Endothelial cell of umbilical vein (primary cell): Measurements from ENCODE around the gene JMJD7. TPM values are rescaled to one million over a fixed set of nuclear protein-coding genes. Genes with fewer than 3 reads are reported as not detected.

Experiments
- BruUV-seq: library from RNA; stranded (reverse); fragments of 400-500 nt; replicated peaks from 2 replicates; lab custom pipeline; 2021; lab: Mats Ljungman, UMichigan
- CTCF ChIA-PET: fragments of 300-600, 350-600 bp; sonication (Branson Sonifier 250); formaldehyde crosslinking; loops from one replicate; lab custom pipeline; 2021; ENCODE audit warnings: antibody characterized with exemption, inconsistent platforms; lab: Charles Lee
- POLR2A ChIA-PET: fragments of 300-600, 350-600 bp; sonication (Branson Sonifier 250); formaldehyde crosslinking; loops from one replicate; lab custom pipeline; 2021; ENCODE audit warnings: antibody characterized with exemption, inconsistent platforms; lab: Charles Lee
- DNase-seq: peaks from one replicate; pipeline ENCODE4 v3.0.0-alpha.2; 2011; ENCODE audit warnings: low read depth, low spot score
- FAIRE-seq: peaks from 2 replicates; lab custom pipeline; 2011; peaks lifted over from hg19 to GRCh38; lab: Jason Lieb, UNC
- H2AFZ ChIP-seq: 2 replicates; pipeline ENCODE4 v1.6.0; 2012; ENCODE audit warnings: low read depth, low read length, control low read depth, inconsistent platforms
- H3K27ac ChIP-seq: 2 replicates; pipeline ENCODE4 v1.5.1; 2011; ENCODE audit warnings: low read depth, mild to moderate bottlenecking, control low read depth, low read length, moderate library complexity; ENCODE audit not compliant: insufficient read depth
- H3K27me3 ChIP-seq, 2 experiments: 2 replicates each; pipeline versions ENCODE4 v1.6.0 to v1.6.1; 2011; ENCODE audit warnings: low read length in 2 of 2, mixed read lengths in 1 of 2; ENCODE audit not compliant: control insufficient read depth in 2 of 2, insufficient read depth in 2 of 2
- H3K36me3 ChIP-seq, 2 experiments: 2 replicates in 1 of 2; 3 replicates in 1 of 2; pipeline ENCODE4 v1.5.1; 2011; ENCODE audit warnings: low read length in 2 of 2, mild to moderate bottlenecking in 1 of 2, moderate library complexity in 1 of 2; ENCODE audit not compliant: control insufficient read depth in 2 of 2, insufficient read depth in 2 of 2; ENCODE audit errors: extremely low read depth in 1 of 2
- H3K4me1 ChIP-seq: 3 replicates; pipeline ENCODE4 v1.5.1; 2011; ENCODE audit warnings: mild to moderate bottlenecking, low read length; ENCODE audit not compliant: control insufficient read depth, insufficient read depth; ENCODE audit errors: extremely low read depth
- H3K4me2 ChIP-seq: 2 replicates; pipeline ENCODE4 v1.6.1; 2011; ENCODE audit warnings: low read length, control low read depth, mixed read lengths; ENCODE audit not compliant: insufficient read depth
- H3K4me3 ChIP-seq, 3 experiments: fragments of 200-600 bp in 1 of 3; sonication (generic), shearing (Covaris generic) in 1 of 3; replicated peaks in 1 of 3; 2 replicates each; pipeline ENCODE4 v1.5.1; 2011 to 2016; ENCODE audit warnings: control low read depth in 3 of 3, low read length in 3 of 3, mild to moderate bottlenecking in 2 of 3, inconsistent platforms in 1 of 3, low read depth in 1 of 3, moderate library complexity in 1 of 3; ENCODE audit not compliant: insufficient read depth in 1 of 3
- H3K79me2 ChIP-seq: 2 replicates; pipeline ENCODE4 v1.6.0; 2012; ENCODE audit warnings: low read length, inconsistent platforms; ENCODE audit not compliant: control insufficient read depth, insufficient read depth
- H3K9ac ChIP-seq: replicated peaks from 2 replicates; pipeline ENCODE3; 2011; ENCODE audit warnings: low read length, control low read depth; ENCODE audit not compliant: insufficient read depth; ENCODE audit errors: extremely low read depth
- H3K9me1 ChIP-seq: replicated peaks from 3 replicates; pipeline ENCODE4 v1.6.0; 2011; ENCODE audit warnings: mild to moderate bottlenecking, low read length; ENCODE audit not compliant: control insufficient read depth, insufficient read depth; ENCODE audit errors: extremely low read depth
- H3K9me3 ChIP-seq: replicated peaks from 2 replicates; pipeline ENCODE4 v1.5.1; 2012; ENCODE audit warnings: low read length, inconsistent platforms; ENCODE audit not compliant: control insufficient read depth, insufficient read depth
- H4K20me1 ChIP-seq: replicated peaks from 2 replicates; pipeline ENCODE3; 2011; ENCODE audit warnings: mild to moderate bottlenecking, low read length; ENCODE audit not compliant: control insufficient read depth, insufficient read depth; ENCODE audit errors: extremely low read depth
- EZH2 ChIP-seq: IDR thresholded peaks from 2 replicates; pipeline ENCODE4 v1.6.1; 2012; ENCODE audit warnings: borderline replicate concordance, low read depth, mild to moderate bottlenecking, moderate library complexity, low read length, inconsistent platforms; ENCODE audit not compliant: severe bottlenecking
- FOS ChIP-seq: IDR thresholded peaks from 2 replicates; pipeline ENCODE4 v1.6.1; 2011; ENCODE audit warnings: mild to moderate bottlenecking, low read length, moderate library complexity, borderline replicate concordance; ENCODE audit not compliant: insufficient read depth
- GATA2 ChIP-seq: IDR thresholded peaks from 2 replicates; pipeline ENCODE4 v1.7.0; 2011; ENCODE audit warnings: low read depth, mild to moderate bottlenecking, moderate library complexity, mixed read lengths, low read length; ENCODE audit not compliant: insufficient read length, insufficient read depth
- dilution Hi-C: fragments of 300-500 bp; cut with MboI; formaldehyde crosslinking; loops from one replicate; pipeline ENCODE4 v1.15.0; 2019; ENCODE audit warnings: low sequenced_read_pairs; ENCODE audit not compliant: extremely low pct_ligation_motif_present
- intact Hi-C: fragments of 100-400 bp; cut with micrococcal nuclease; formaldehyde crosslinking; loops from one replicate; pipeline ENCODE4 v1.10.0; 2022
- polyA plus RNA-seq, 4 experiments: library from polyadenylated mRNA; depleted of rRNA in 3 of 4; stranded (reverse) in 3 of 4; unstranded in 1 of 4; fragments of >200 nt; gene quantifications; 2 replicates each; pipeline versions ENCODE4 v1.2.1 to v1.2.3, GENCODE V29; 2011 to 2012; ENCODE audit warnings: missing spikeins in 1 of 4
- total RNA-seq: library from RNA; stranded (reverse); gene quantifications from 2 replicates; pipeline ENCODE4 v1.2.3, GENCODE V29; 2021
- TF ChIP-seq, protein P1 (sequence below): IDR thresholded peaks from 2 replicates; pipeline ENCODE4 v1.6.1; 2011; ENCODE audit not compliant: insufficient read depth, insufficient read length
- TF ChIP-seq, protein P2 (sequence below), 2 donors: IDR thresholded peaks; 1 replicate in 1 of 2; 2 replicates in 1 of 2; pipeline ENCODE4 v1.5.1; 2011; ENCODE audit warnings: low read length in 2 of 2, mild to moderate bottlenecking in 2 of 2, moderate library complexity in 2 of 2, control low read depth in 1 of 2, inconsistent platforms in 1 of 2, low read depth in 1 of 2; ENCODE audit not compliant: insufficient read depth in 1 of 2; ENCODE audit errors: extremely low read depth in 1 of 2

Gene JMJD7
- total and polyA plus RNA-seq, 2 donors (not counting 3 experiments of a cell fraction or from before 2014, with no cell fraction given): 7.3 to 11.4 TPM

GRCh38 chr15:41881920-41882688 lies 54.2 kb downstream of the JMJD7 start:
- H3K4me1 ChIP-seq: no peaks in the 10 kb centered on the region
- no peaks in the 10 kb centered on the region for H3K27me3 ChIP-seq
- no peaks in the 10 kb centered on the region for H4K20me1 ChIP-seq
- intact Hi-C loops: no loop called here
- no peaks in the 10 kb centered on the region for H3K79me2 ChIP-seq
- no peak overlapping the region for H3K9ac ChIP-seq
- no peak overlapping the region for H2AFZ ChIP-seq
- no TSS peak for BruUV-seq
- no peak for DNase-seq
- no peak for TF ChIP-seq EZH2
- TF ChIP-seq, protein P1, sequence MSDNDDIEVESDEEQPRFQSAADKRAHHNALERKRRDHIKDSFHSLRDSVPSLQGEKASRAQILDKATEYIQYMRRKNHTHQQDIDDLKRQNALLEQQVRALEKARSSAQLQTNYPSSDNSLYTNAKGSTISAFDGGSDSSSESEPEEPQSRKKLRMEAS: no peak
- no peak for TF ChIP-seq FOS
- TF ChIP-seq, protein P2, sequence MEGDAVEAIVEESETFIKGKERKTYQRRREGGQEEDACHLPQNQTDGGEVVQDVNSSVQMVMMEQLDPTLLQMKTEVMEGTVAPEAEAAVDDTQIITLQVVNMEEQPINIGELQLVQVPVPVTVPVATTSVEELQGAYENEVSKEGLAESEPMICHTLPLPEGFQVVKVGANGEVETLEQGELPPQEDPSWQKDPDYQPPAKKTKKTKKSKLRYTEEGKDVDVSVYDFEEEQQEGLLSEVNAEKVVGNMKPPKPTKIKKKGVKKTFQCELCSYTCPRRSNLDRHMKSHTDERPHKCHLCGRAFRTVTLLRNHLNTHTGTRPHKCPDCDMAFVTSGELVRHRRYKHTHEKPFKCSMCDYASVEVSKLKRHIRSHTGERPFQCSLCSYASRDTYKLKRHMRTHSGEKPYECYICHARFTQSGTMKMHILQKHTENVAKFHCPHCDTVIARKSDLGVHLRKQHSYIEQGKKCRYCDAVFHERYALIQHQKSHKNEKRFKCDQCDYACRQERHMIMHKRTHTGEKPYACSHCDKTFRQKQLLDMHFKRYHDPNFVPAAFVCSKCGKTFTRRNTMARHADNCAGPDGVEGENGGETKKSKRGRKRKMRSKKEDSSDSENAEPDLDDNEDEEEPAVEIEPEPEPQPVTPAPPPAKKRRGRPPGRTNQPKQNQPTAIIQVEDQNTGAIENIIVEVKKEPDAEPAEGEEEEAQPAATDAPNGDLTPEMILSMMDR (IDR thresholded peaks at IDR 0.05; ENCODE audit: extremely low read depth in 1 of 2, insufficient read depth in 1 of 2, low read depth in 1 of 2, low read length in 2 of 2): no peak
- TF ChIP-seq GATA2: no peak
- no peak overlapping the region for H3K4me3 ChIP-seq
- H3K9me3 ChIP-seq: no peaks in the 10 kb centered on the region
- no peak overlapping the region for H3K4me2 ChIP-seq
- H3K9me1 ChIP-seq: no peaks in the 10 kb centered on the region
- dilution Hi-C loops: no loop called here
- no peak for FAIRE-seq
- H3K36me3 ChIP-seq: peaks cover 5 to 36% of the 10 kb centered on the region in 2 experiments
- ChIA-PET CTCF (interaction anchor here (1.3 kb wide), 1 partner anchor 19 kb away, joined by 3 read pairs; no protein-coding TSS in a partner anchor), POLR2A (no interaction called here)
- no peak overlapping the region for H3K27ac ChIP-seq
